IMR-90 (cell line): ENCODE measurements around the gene DNTT.
A peak's percentile ranks its signal among the peaks of the same experiment; 100 is the strongest.

Experiments used
- BHLHE40 ChIP-seq: fragments of 150-350 bp; IDR thresholded peaks from 2 replicates; pipeline ENCODE4 v1.6.1; 2016; ENCODE audit warnings: mild to moderate bottlenecking, low read depth, low read length
- RFX5 ChIP-seq: IDR thresholded peaks from 2 replicates; pipeline ENCODE4 v1.8.0; 2012; ENCODE audit warnings: low read depth, mild to moderate bottlenecking, low read length, moderate library complexity
- TF ChIP-seq, protein P1 (sequence below): conservative IDR thresholded peaks from 2 replicates; pipeline ENCODE4 v1.5.1; 2012; ENCODE audit warnings: mild to moderate bottlenecking, low read depth, low read length, improper control_type of control experiment
- TF ChIP-seq, protein P2 (sequence below): fragments of 150-350 bp; IDR thresholded peaks from 2 replicates; pipeline ENCODE4 v1.6.1; 2017; ENCODE audit warnings: mild to moderate bottlenecking, antibody characterized with exemption, low read length, low read depth

DNA sequence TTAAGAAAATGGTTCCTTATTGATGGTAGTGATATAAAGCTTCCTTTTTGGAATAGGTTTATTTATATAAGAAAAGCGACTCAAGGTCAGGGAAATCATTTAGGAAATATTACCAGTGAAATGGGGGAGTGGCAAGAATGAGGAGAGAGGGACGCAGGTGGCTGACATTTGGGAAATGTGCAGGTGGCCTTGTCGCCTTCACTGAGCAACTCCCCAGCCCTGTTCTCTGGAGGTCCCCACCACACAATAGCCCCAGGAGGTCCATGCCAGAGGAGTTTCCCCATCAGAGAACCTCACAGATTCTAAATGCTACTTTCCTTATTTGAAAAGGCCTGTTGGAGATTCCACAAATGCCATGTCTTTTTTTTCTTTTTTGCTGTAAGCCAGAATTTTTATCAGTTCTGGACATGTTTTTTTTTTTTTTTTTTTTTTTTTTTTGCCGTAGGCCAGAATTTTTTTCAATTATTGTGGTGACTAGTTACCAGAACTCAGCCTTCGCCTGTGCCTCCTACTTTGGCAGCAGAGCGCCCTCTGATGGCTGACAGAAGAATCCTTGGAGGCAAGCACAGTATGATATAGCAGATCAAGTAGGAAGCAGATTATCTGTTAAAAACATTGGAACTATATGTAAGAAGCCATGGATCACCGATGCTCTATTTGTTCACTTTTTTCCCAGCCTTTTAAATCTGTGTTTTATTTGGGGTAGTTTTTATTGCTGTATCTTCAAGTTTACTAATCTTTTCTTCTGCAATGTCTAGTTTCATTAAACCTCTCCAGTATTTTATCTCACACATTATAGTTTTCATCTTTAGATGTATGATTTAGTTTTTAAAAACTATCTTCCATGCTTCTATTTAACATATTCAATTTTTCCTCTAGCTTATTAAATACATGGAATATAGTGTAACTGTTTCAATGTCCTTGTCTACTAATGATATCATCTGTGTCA, 36.0 kb downstream of the DNTT start:
- TF ChIP-seq, protein P1, sequence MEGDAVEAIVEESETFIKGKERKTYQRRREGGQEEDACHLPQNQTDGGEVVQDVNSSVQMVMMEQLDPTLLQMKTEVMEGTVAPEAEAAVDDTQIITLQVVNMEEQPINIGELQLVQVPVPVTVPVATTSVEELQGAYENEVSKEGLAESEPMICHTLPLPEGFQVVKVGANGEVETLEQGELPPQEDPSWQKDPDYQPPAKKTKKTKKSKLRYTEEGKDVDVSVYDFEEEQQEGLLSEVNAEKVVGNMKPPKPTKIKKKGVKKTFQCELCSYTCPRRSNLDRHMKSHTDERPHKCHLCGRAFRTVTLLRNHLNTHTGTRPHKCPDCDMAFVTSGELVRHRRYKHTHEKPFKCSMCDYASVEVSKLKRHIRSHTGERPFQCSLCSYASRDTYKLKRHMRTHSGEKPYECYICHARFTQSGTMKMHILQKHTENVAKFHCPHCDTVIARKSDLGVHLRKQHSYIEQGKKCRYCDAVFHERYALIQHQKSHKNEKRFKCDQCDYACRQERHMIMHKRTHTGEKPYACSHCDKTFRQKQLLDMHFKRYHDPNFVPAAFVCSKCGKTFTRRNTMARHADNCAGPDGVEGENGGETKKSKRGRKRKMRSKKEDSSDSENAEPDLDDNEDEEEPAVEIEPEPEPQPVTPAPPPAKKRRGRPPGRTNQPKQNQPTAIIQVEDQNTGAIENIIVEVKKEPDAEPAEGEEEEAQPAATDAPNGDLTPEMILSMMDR: peak; percentile 68
- TF ChIP-seq, protein P2, sequence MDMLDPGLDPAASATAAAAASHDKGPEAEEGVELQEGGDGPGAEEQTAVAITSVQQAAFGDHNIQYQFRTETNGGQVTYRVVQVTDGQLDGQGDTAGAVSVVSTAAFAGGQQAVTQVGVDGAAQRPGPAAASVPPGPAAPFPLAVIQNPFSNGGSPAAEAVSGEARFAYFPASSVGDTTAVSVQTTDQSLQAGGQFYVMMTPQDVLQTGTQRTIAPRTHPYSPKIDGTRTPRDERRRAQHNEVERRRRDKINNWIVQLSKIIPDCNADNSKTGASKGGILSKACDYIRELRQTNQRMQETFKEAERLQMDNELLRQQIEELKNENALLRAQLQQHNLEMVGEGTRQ: no peak
- no peak for TF ChIP-seq RFX5
- TF ChIP-seq BHLHE40: no peak
